ENCODE results near the gene GTF2B. TPM values are rescaled to one million over a fixed set of nuclear protein-coding genes. Genes with fewer than 3 reads are reported as not detected.
A peak's percentile ranks its signal among the peaks of the same experiment; 100 is the strongest.

Gene GTF2B
- total and polyA plus RNA-seq, 2 experiments from 2014 or later, result 19.8 to 19.9 TPM

DNA sequence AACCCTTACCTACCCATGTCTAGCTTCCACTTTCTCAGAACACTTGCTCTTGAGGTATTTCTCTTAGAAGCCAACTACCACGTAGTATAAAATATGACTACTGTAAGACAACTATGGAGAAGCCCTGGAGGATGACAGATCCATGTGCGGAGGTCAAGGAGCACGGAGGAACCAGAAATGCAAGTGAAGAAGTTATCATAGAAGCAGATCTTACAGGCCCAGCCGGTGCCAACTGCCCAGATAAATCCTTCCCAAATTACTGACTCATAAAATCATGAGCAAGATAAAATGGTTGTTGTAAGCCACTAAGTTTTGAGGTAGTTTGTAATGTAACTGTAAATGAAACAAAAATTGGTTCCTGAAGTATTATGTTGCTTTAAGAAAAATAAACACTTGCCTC lies 12.6 kb downstream of the GTF2B start (continued):
- no peak for TF ChIP-seq ZNF114 (CRISPR knock-in tag; IDR thresholded peaks at IDR 0.05)
- TF ChIP-seq JUNB (IDR thresholded peaks at IDR 0.05; ENCODE audit: unreplicated experiment), result no peak
- TF ChIP-seq ZNF331 (CRISPR knock-in tag; IDR thresholded peaks at IDR 0.05; ENCODE audit: low read depth), result no peak
- TF ChIP-seq POLR2AphosphoS5 (IDR thresholded peaks at IDR 0.05; ENCODE audit: low read depth), result no peak
- TF ChIP-seq, protein P1, sequence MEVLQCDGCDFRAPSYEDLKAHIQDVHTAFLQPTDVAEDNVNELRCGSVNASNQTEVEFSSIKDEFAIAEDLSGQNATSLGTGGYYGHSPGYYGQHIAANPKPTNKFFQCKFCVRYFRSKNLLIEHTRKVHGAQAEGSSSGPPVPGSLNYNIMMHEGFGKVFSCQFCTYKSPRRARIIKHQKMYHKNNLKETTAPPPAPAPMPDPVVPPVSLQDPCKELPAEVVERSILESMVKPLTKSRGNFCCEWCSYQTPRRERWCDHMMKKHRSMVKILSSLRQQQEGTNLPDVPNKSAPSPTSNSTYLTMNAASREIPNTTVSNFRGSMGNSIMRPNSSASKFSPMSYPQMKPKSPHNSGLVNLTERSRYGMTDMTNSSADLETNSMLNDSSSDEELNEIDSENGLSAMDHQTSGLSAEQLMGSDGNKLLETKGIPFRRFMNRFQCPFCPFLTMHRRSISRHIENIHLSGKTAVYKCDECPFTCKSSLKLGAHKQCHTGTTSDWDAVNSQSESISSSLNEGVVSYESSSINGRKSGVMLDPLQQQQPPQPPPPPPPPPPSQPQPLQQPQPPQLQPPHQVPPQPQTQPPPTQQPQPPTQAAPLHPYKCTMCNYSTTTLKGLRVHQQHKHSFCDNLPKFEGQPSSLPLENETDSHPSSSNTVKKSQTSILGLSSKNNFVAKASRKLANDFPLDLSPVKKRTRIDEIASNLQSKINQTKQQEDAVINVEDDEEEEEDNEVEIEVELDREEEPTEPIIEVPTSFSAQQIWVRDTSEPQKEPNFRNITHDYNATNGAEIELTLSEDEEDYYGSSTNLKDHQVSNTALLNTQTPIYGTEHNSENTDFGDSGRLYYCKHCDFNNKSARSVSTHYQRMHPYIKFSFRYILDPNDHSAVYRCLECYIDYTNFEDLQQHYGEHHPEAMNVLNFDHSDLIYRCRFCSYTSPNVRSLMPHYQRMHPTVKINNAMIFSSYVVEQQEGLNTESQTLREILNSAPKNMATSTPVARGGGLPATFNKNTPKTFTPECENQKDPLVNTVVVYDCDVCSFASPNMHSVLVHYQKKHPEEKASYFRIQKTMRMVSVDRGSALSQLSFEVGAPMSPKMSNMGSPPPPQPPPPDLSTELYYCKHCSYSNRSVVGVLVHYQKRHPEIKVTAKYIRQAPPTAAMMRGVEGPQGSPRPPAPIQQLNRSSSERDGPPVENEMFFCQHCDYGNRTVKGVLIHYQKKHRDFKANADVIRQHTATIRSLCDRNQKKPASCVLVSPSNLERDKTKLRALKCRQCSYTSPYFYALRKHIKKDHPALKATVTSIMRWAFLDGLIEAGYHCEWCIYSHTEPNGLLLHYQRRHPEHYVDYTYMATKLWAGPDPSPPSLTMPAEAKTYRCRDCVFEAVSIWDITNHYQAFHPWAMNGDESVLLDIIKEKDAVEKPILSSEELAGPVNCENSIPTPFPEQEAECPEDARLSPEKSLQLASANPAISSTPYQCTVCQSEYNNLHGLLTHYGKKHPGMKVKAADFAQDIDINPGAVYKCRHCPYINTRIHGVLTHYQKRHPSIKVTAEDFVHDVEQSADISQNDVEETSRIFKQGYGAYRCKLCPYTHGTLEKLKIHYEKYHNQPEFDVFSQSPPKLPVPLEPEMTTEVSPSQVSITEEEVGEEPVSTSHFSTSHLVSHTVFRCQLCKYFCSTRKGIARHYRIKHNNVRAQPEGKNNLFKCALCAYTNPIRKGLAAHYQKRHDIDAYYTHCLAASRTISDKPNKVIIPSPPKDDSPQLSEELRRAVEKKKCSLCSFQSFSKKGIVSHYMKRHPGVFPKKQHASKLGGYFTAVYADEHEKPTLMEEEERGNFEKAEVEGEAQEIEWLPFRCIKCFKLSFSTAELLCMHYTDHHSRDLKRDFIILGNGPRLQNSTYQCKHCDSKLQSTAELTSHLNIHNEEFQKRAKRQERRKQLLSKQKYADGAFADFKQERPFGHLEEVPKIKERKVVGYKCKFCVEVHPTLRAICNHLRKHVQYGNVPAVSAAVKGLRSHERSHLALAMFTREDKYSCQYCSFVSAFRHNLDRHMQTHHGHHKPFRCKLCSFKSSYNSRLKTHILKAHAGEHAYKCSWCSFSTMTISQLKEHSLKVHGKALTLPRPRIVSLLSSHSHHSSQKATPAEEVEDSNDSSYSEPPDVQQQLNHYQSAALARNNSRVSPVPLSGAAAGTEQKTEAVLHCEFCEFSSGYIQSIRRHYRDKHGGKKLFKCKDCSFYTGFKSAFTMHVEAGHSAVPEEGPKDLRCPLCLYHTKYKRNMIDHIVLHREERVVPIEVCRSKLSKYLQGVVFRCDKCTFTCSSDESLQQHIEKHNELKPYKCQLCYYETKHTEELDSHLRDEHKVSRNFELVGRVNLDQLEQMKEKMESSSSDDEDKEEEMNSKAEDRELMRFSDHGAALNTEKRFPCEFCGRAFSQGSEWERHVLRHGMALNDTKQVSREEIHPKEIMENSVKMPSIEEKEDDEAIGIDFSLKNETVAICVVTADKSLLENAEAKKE (CRISPR knock-in tag; IDR thresholded peaks at IDR 0.05), result no peak
- no peak for TF ChIP-seq CREB1 (CRISPR knock-in tag; IDR thresholded peaks at IDR 0.05; ENCODE audit: low read depth)

DNA sequence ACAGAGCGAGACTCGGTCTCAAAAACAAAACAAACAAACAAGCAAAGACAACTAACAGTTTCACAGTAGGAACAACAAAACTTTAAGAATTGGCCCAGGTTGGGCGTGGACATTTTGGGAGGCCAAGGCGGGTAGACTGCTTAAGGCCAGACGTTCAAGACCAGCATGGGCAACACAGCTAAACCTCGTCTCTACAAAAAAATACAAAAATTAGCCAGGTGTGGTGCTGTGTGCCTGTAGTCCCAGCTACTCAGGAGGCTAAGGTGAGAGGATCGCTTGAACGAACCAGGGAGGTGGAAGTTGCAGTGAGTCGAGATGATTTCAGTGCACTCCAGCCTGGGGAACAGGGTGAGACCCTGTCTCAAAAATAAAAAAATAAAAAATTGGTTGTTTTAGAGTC lies 13.5 kb downstream of the GTF2B start:
- no peaks in the 10 kb centered on the region for H3K36me3 Mint-ChIP-seq (ENCODE audit: low read depth)
- Histone ChIP-seq H3F3A (replicated peaks; ENCODE audit: low read depth) (no peaks in the 10 kb centered on the region), H3K27ac (ENCODE audit: low read depth) (0 out of 2 replicates have a peak overlapping the region, but pooled peaks have one; percentile 12), H3K4me3 (no peak overlapping the region), H3K9me2 (ENCODE audit: insufficient read depth) (no peaks in the 10 kb centered on the region), H4K20me1 (replicated peaks; ENCODE audit: insufficient read depth) (no peaks in the 10 kb centered on the region), H2AFZ (no peak overlapping the region), H3K4me2 (no peak overlapping the region), H3K4me1 (ENCODE audit: insufficient read depth) (no peaks in the 10 kb centered on the region), H3K36me3 (ENCODE audit: insufficient read depth) (no peaks in the 10 kb centered on the region), H3K79me2 (replicated peaks; ENCODE audit: insufficient read depth) (no peaks in the 10 kb centered on the region; the same call in 1 of the 2 replicates), H3K27me3 (ENCODE audit: insufficient read depth) (no peaks in the 10 kb centered on the region)
- peaks cover 4% of the 10 kb centered on the region; the same call in 1 of the 3 replicates for H3K4me1 Mint-ChIP-seq
- ATAC-seq (peak; percentile 31; the same call in 1 of the 3 replicates), DNase-seq (ENCODE audit: low spot score) (no peak)
- no peak overlapping the region for H3K4me3 Mint-ChIP-seq
- H3K9me3 Mint-ChIP-seq, result no peaks in the 10 kb centered on the region
- no peaks in the 10 kb centered on the region for H3K27me3 Mint-ChIP-seq (ENCODE audit: insufficient read depth, low read depth, poor library complexity)
- peak overlapping the region; percentile 78 for H3K27ac Mint-ChIP-seq
- TF ChIP-seq STAT1 (IDR thresholded peaks at IDR 0.05; ENCODE audit: unreplicated experiment) (no peak), CREB1 (CRISPR knock-in tag; IDR thresholded peaks at IDR 0.05; ENCODE audit: low read depth) (no peak), EZH2 (IDR thresholded peaks at IDR 0.05; ENCODE audit: low read depth, unreplicated experiment) (no peak), NANOG (IDR thresholded peaks at IDR 0.05; ENCODE audit: borderline replicate concordance) (no peak), ZNF331 (CRISPR knock-in tag; IDR thresholded peaks at IDR 0.05; ENCODE audit: low read depth) (no peak), POLR2AphosphoS5 (IDR thresholded peaks at IDR 0.05; ENCODE audit: low read depth) (no peak), ZNF114 (CRISPR knock-in tag; IDR thresholded peaks at IDR 0.05) (no peak), JUNB (IDR thresholded peaks at IDR 0.05; ENCODE audit: unreplicated experiment) (no peak), EZH2phosphoT487 (IDR thresholded peaks at IDR 0.05; ENCODE audit: unreplicated experiment) (no peak)
- TF ChIP-seq, protein P2, sequence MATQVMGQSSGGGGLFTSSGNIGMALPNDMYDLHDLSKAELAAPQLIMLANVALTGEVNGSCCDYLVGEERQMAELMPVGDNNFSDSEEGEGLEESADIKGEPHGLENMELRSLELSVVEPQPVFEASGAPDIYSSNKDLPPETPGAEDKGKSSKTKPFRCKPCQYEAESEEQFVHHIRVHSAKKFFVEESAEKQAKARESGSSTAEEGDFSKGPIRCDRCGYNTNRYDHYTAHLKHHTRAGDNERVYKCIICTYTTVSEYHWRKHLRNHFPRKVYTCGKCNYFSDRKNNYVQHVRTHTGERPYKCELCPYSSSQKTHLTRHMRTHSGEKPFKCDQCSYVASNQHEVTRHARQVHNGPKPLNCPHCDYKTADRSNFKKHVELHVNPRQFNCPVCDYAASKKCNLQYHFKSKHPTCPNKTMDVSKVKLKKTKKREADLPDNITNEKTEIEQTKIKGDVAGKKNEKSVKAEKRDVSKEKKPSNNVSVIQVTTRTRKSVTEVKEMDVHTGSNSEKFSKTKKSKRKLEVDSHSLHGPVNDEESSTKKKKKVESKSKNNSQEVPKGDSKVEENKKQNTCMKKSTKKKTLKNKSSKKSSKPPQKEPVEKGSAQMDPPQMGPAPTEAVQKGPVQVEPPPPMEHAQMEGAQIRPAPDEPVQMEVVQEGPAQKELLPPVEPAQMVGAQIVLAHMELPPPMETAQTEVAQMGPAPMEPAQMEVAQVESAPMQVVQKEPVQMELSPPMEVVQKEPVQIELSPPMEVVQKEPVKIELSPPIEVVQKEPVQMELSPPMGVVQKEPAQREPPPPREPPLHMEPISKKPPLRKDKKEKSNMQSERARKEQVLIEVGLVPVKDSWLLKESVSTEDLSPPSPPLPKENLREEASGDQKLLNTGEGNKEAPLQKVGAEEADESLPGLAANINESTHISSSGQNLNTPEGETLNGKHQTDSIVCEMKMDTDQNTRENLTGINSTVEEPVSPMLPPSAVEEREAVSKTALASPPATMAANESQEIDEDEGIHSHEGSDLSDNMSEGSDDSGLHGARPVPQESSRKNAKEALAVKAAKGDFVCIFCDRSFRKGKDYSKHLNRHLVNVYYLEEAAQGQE (IDR thresholded peaks at IDR 0.05; ENCODE audit: unreplicated experiment), result no peak
- TF ChIP-seq, protein P3, sequence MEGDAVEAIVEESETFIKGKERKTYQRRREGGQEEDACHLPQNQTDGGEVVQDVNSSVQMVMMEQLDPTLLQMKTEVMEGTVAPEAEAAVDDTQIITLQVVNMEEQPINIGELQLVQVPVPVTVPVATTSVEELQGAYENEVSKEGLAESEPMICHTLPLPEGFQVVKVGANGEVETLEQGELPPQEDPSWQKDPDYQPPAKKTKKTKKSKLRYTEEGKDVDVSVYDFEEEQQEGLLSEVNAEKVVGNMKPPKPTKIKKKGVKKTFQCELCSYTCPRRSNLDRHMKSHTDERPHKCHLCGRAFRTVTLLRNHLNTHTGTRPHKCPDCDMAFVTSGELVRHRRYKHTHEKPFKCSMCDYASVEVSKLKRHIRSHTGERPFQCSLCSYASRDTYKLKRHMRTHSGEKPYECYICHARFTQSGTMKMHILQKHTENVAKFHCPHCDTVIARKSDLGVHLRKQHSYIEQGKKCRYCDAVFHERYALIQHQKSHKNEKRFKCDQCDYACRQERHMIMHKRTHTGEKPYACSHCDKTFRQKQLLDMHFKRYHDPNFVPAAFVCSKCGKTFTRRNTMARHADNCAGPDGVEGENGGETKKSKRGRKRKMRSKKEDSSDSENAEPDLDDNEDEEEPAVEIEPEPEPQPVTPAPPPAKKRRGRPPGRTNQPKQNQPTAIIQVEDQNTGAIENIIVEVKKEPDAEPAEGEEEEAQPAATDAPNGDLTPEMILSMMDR (conservative IDR thresholded peaks at IDR 0.05; ENCODE audit: low read depth in 2 of 2), result no peak
